ENCODE measurements around the gene RASGEF1C.

RASGEF1C gene

GRCh38 chr5:180156141-180156540 is 52.9 kb downstream of the RASGEF1C start:
- H3K4me3 ChIP-seq (ENCODE audit: low read depth, low read length): no peak overlapping the region
- peaks cover 65% of the 10 kb centered on the region for H3K27me3 ChIP-seq (ENCODE audit: insufficient read depth, low read length)
- H3K4me1 ChIP-seq (ENCODE audit: control insufficient read depth, insufficient read depth, low read length, unreplicated experiment): no peaks in the 10 kb centered on the region
- no peak overlapping the region for H2AFZ ChIP-seq (ENCODE audit: low read length, unreplicated experiment)
- H3K36me3 ChIP-seq (ENCODE audit: insufficient read depth, low read length): no peaks in the 10 kb centered on the region
- H3K27ac ChIP-seq (ENCODE audit: low read depth, low read length): no peak overlapping the region
- H3K79me2 ChIP-seq (ENCODE audit: control insufficient read depth, insufficient read depth, low read length, unreplicated experiment): no peaks in the 10 kb centered on the region

GRCh38 chr5:180155365-180155926 is 53.6 kb downstream of the RASGEF1C start:
- Histone ChIP-seq H3K27me3 (ENCODE audit: insufficient read depth, low read length) (peaks cover 59% of the 10 kb centered on the region), H3K79me2 (ENCODE audit: control insufficient read depth, insufficient read depth, low read length, unreplicated experiment) (no peaks in the 10 kb centered on the region), H3K4me3 (ENCODE audit: low read depth, low read length) (no peak overlapping the region), H3K36me3 (ENCODE audit: insufficient read depth, low read length) (no peaks in the 10 kb centered on the region), H3K4me1 (ENCODE audit: control insufficient read depth, insufficient read depth, low read length, unreplicated experiment) (no peaks in the 10 kb centered on the region), H3K27ac (ENCODE audit: low read depth, low read length) (no peak overlapping the region), H2AFZ (ENCODE audit: low read length, unreplicated experiment) (no peak overlapping the region)

GRCh38 chr5:180154821-180155364 is 54.1 kb downstream of the RASGEF1C start:
- no peak overlapping the region for H3K27ac ChIP-seq (ENCODE audit: low read depth, low read length)
- no peaks in the 10 kb centered on the region for H3K36me3 ChIP-seq (ENCODE audit: insufficient read depth, low read length)

GRCh38 chr5:180153991-180154390 is 55.0 kb downstream of the RASGEF1C start:
- Histone ChIP-seq H3K4me1 (ENCODE audit: control insufficient read depth, insufficient read depth, low read length, unreplicated experiment) (no peaks in the 10 kb centered on the region), H2AFZ (ENCODE audit: low read length, unreplicated experiment) (no peak overlapping the region), H3K27ac (ENCODE audit: low read depth, low read length) (no peak overlapping the region), H3K79me2 (ENCODE audit: control insufficient read depth, insufficient read depth, low read length, unreplicated experiment) (no peaks in the 10 kb centered on the region), H3K27me3 (ENCODE audit: insufficient read depth, low read length) (peaks cover 51% of the 10 kb centered on the region), H3K4me3 (ENCODE audit: low read depth, low read length) (no peak overlapping the region), H3K36me3 (ENCODE audit: insufficient read depth, low read length) (no peaks in the 10 kb centered on the region)

More at GRCh38 chr5:180154821-180155364, 54.1 kb downstream of the RASGEF1C start:
- Histone ChIP-seq H3K4me3 (ENCODE audit: low read depth, low read length) (no peak overlapping the region), H3K79me2 (ENCODE audit: control insufficient read depth, insufficient read depth, low read length, unreplicated experiment) (no peaks in the 10 kb centered on the region), H2AFZ (ENCODE audit: low read length, unreplicated experiment) (no peak overlapping the region), H3K4me1 (ENCODE audit: control insufficient read depth, insufficient read depth, low read length, unreplicated experiment) (no peaks in the 10 kb centered on the region), H3K27me3 (ENCODE audit: insufficient read depth, low read length) (peaks cover 56% of the 10 kb centered on the region)

- Histone ChIP-seq H3K79me2 (ENCODE audit: control insufficient read depth, insufficient read depth, low read length, unreplicated experiment) (no peaks in the 10 kb centered on the region), H3K36me3 (ENCODE audit: insufficient read depth, low read length) (no peaks in the 10 kb centered on the region), H2AFZ (ENCODE audit: low read length, unreplicated experiment) (no peak overlapping the region), H3K27me3 (ENCODE audit: insufficient read depth, low read length) (peaks cover 50% of the 10 kb centered on the region), H3K4me3 (ENCODE audit: low read depth, low read length) (no peak overlapping the region), H3K4me1 (ENCODE audit: control insufficient read depth, insufficient read depth, low read length, unreplicated experiment) (no peaks in the 10 kb centered on the region), H3K27ac (ENCODE audit: low read depth, low read length) (no peak overlapping the region)
Observed at GRCh38 chr5:180153099-180153498, 55.9 kb downstream of the RASGEF1C start.

- no peak overlapping the region for H3K27ac ChIP-seq (ENCODE audit: low read depth, low read length)
- no peak overlapping the region for H2AFZ ChIP-seq (ENCODE audit: low read length, unreplicated experiment)
- peaks cover 74% of the 10 kb centered on the region for H3K27me3 ChIP-seq (ENCODE audit: insufficient read depth, low read length)
- no peak overlapping the region for H3K4me3 ChIP-seq (ENCODE audit: low read depth, low read length)
- H3K4me1 ChIP-seq (ENCODE audit: control insufficient read depth, insufficient read depth, low read length, unreplicated experiment): no peaks in the 10 kb centered on the region
- no peaks in the 10 kb centered on the region for H3K36me3 ChIP-seq (ENCODE audit: insufficient read depth, low read length)
- H3K79me2 ChIP-seq (ENCODE audit: control insufficient read depth, insufficient read depth, low read length, unreplicated experiment): no peaks in the 10 kb centered on the region
Observed at GRCh38 chr5:180143656-180144364, 65.2 kb downstream of the RASGEF1C start.

- peaks cover 73% of the 10 kb centered on the region for H3K27me3 ChIP-seq (ENCODE audit: insufficient read depth, low read length)
- no peak overlapping the region for H3K27ac ChIP-seq (ENCODE audit: low read depth, low read length)
- H3K79me2 ChIP-seq (ENCODE audit: control insufficient read depth, insufficient read depth, low read length, unreplicated experiment): no peaks in the 10 kb centered on the region
- no peak overlapping the region for H2AFZ ChIP-seq (ENCODE audit: low read length, unreplicated experiment)
- no peaks in the 10 kb centered on the region for H3K4me1 ChIP-seq (ENCODE audit: control insufficient read depth, insufficient read depth, low read length, unreplicated experiment)
- no peaks in the 10 kb centered on the region for H3K36me3 ChIP-seq (ENCODE audit: insufficient read depth, low read length)
- no peak overlapping the region for H3K4me3 ChIP-seq (ENCODE audit: low read depth, low read length)
Observed at GRCh38 chr5:180142824-180143610, 66.0 kb downstream of the RASGEF1C start.

- Histone ChIP-seq H3K36me3 (ENCODE audit: insufficient read depth, low read length) (no peaks in the 10 kb centered on the region), H3K27me3 (ENCODE audit: insufficient read depth, low read length) (peaks cover 65% of the 10 kb centered on the region), H2AFZ (ENCODE audit: low read length, unreplicated experiment) (no peak overlapping the region), H3K79me2 (ENCODE audit: control insufficient read depth, insufficient read depth, low read length, unreplicated experiment) (no peaks in the 10 kb centered on the region), H3K4me3 (ENCODE audit: low read depth, low read length) (no peak overlapping the region), H3K27ac (ENCODE audit: low read depth, low read length) (no peak overlapping the region), H3K4me1 (ENCODE audit: control insufficient read depth, insufficient read depth, low read length, unreplicated experiment) (no peaks in the 10 kb centered on the region)
Observed at GRCh38 chr5:180142021-180142765, 66.8 kb downstream of the RASGEF1C start.

GRCh38 chr5:180141068-180141660 is 67.8 kb downstream of the RASGEF1C start:
- Histone ChIP-seq H3K4me3 (ENCODE audit: low read depth, low read length) (no peak overlapping the region), H3K27ac (ENCODE audit: low read depth, low read length) (no peak overlapping the region), H3K27me3 (ENCODE audit: insufficient read depth, low read length) (peaks cover 55% of the 10 kb centered on the region), H3K36me3 (ENCODE audit: insufficient read depth, low read length) (no peaks in the 10 kb centered on the region), H3K4me1 (ENCODE audit: control insufficient read depth, insufficient read depth, low read length, unreplicated experiment) (no peaks in the 10 kb centered on the region), H3K79me2 (ENCODE audit: control insufficient read depth, insufficient read depth, low read length, unreplicated experiment) (no peaks in the 10 kb centered on the region), H2AFZ (ENCODE audit: low read length, unreplicated experiment) (no peak overlapping the region)

- no peak overlapping the region for H3K4me3 ChIP-seq (ENCODE audit: low read depth, low read length)
- no peaks in the 10 kb centered on the region for H3K79me2 ChIP-seq (ENCODE audit: control insufficient read depth, insufficient read depth, low read length, unreplicated experiment)
- peaks cover 1% of the 10 kb centered on the region for H3K4me1 ChIP-seq (ENCODE audit: control insufficient read depth, insufficient read depth, low read length, unreplicated experiment)
- H2AFZ ChIP-seq (ENCODE audit: low read length, unreplicated experiment): no peak overlapping the region
- H3K36me3 ChIP-seq (ENCODE audit: insufficient read depth, low read length): no peaks in the 10 kb centered on the region
- peaks cover 49% of the 10 kb centered on the region for H3K27me3 ChIP-seq (ENCODE audit: insufficient read depth, low read length)
- H3K27ac ChIP-seq (ENCODE audit: low read depth, low read length): no peak overlapping the region
Observed at GRCh38 chr5:180140571-180140970, 68.4 kb downstream of the RASGEF1C start.
